ENCODE results near the gene PCDH9. TPM values are rescaled to one million over a fixed set of nuclear protein-coding genes. Genes with fewer than 3 reads are reported as not detected.

PCDH9 gene
- total and polyA plus RNA-seq, 11 donors: 3.0 to 39.6 (median 21.6) TPM

- Histone ChIP-seq H3K27me3 (no peaks in the 10 kb centered on the region), H3K36me3 (no peaks in the 10 kb centered on the region), H3K4me1 (peaks cover 0 to 23% (median 7%) of the 10 kb centered on the region in 12 donors), H3K9me3 (no peaks in the 10 kb centered on the region), H3K4me3 (peak overlapping the region in 1 of 12 donors; percentile 37), H3K27ac (no peak overlapping the region)
- DNase-seq (no peak), ATAC-seq (no peak)
- 83 to 93% (median 87%) methylated on average over 4 of the region's 4 CpGs for WGBS, 4 donors
- TF ChIP-seq CTCF (IDR thresholded peaks at IDR 0.05) (no peak), POLR2A (IDR thresholded peaks at IDR 0.05) (no peak)
- intact Hi-C loops (cut with DNase I): loop anchor here in 1 of 10 donors (10.0 kb wide), 1 partner anchor 54 kb away; no protein-coding TSS in a partner anchor
Measured at GRCh38 chr13:67138970-67139369, 91.2 kb downstream of the PCDH9 start.

GRCh38 chr13:67137044-67137735 lies 92.9 kb downstream of the PCDH9 start:
- H3K36me3 ChIP-seq: no peaks in the 10 kb centered on the region
- H3K4me1 ChIP-seq: peaks cover 0 to 30% (median 12%) of the 10 kb centered on the region in 12 donors
- H3K9me3 ChIP-seq: no peaks in the 10 kb centered on the region
- H3K4me3 ChIP-seq: no peak overlapping the region
- intact Hi-C loops (cut with DNase I): loop anchor here in 1 of 10 donors (10.0 kb wide), 1 partner anchor 52 kb away; no protein-coding TSS in a partner anchor
- no peak for TF ChIP-seq POLR2A (IDR thresholded peaks at IDR 0.05)
- TF ChIP-seq CTCF (IDR thresholded peaks at IDR 0.05): no peak
- H3K27me3 ChIP-seq: no peaks in the 10 kb centered on the region
- DNase-seq (no peak), ATAC-seq (peak in 2 of 4 donors; percentile 26 to 42)
- 49 to 64% (median 55%) methylated on average over 6 of the region's 6 CpGs for WGBS, 4 donors
- peak overlapping the region in 8 of 12 donors; percentile 13 to 79 (median 71) for H3K27ac ChIP-seq

- WGBS, 4 donors: 56 to 67% (median 61%) methylated on average over 5 of the region's 5 CpGs
- intact Hi-C loops (cut with DNase I): loop anchor here in 1 of 10 donors (10.0 kb wide), 1 partner anchor 51 kb away; no protein-coding TSS in a partner anchor
- DNase-seq (no peak), ATAC-seq (peak; percentile 43 to 80 (median 68))
- no peaks in the 10 kb centered on the region for H3K27me3 ChIP-seq
- peak overlapping the region in 11 of 12 donors; percentile 4 to 79 (median 70) for H3K27ac ChIP-seq
- H3K9me3 ChIP-seq: no peaks in the 10 kb centered on the region
- TF ChIP-seq POLR2A (IDR thresholded peaks at IDR 0.05): no peak
- no peak for TF ChIP-seq CTCF (IDR thresholded peaks at IDR 0.05)
- H3K4me1 ChIP-seq: peaks cover 0 to 30% (median 12%) of the 10 kb centered on the region in 12 donors
- H3K4me3 ChIP-seq: no peak overlapping the region
- H3K36me3 ChIP-seq: no peaks in the 10 kb centered on the region
Measured at GRCh38 chr13:67136157-67136556, 94.0 kb downstream of the PCDH9 start.

- WGBS, 4 donors: 51 to 59% (median 54%) methylated on average over 4 of the region's 4 CpGs
- Histone ChIP-seq H3K4me1 (peaks cover 0 to 30% (median 12%) of the 10 kb centered on the region in 12 donors), H3K9me3 (no peaks in the 10 kb centered on the region), H3K4me3 (peak overlapping the region in 1 of 12 donors; percentile 44), H3K27me3 (no peaks in the 10 kb centered on the region), H3K27ac (peak overlapping the region in 11 of 12 donors; percentile 4 to 79 (median 70)), H3K36me3 (no peaks in the 10 kb centered on the region)
- ATAC-seq (no peak), DNase-seq (no peak)
- no peak for TF ChIP-seq POLR2A (IDR thresholded peaks at IDR 0.05)
- TF ChIP-seq CTCF (IDR thresholded peaks at IDR 0.05): no peak
- intact Hi-C loops (cut with DNase I): loop anchor here in 1 of 10 donors (10.0 kb wide), 1 partner anchor 51 kb away; no protein-coding TSS in a partner anchor
Measured at GRCh38 chr13:67135356-67135755, 94.8 kb downstream of the PCDH9 start.

All from heart left ventricle (tissue), 16 donors.